ENCODE measurements around the gene SPINT1.

DNA sequence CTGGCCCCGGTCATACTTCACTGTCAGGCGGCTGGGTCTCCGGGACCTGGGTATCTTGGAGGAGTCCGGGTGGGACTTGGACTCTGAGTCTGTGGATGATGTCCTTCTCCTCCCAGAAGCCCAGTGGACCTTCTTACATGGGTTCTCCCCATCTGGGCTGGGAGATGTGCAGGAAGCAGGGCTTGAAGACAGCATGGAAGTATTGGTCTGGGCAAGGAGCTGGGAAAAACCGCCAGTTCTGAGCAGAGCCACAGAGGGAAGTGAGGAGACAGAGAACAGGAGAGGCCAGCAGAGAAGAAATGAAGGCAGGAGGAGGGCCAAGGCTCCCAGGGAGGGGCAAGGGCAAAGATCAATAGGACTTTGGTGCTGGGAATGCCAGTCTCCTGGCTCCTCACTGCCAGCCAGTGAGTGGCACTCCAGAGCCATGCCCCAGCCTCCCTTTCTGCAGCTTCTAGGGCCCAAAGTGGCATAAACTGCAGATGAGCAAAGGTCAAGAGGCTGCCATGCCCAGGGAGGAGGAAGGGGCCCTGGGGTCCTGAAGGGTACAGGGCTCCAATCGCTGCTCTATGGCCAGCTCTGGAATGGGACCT, 15.3 kb upstream of the SPINT1 start, which contains the start of gene PPP1R14D:
- TF ChIP-seq, protein P1, sequence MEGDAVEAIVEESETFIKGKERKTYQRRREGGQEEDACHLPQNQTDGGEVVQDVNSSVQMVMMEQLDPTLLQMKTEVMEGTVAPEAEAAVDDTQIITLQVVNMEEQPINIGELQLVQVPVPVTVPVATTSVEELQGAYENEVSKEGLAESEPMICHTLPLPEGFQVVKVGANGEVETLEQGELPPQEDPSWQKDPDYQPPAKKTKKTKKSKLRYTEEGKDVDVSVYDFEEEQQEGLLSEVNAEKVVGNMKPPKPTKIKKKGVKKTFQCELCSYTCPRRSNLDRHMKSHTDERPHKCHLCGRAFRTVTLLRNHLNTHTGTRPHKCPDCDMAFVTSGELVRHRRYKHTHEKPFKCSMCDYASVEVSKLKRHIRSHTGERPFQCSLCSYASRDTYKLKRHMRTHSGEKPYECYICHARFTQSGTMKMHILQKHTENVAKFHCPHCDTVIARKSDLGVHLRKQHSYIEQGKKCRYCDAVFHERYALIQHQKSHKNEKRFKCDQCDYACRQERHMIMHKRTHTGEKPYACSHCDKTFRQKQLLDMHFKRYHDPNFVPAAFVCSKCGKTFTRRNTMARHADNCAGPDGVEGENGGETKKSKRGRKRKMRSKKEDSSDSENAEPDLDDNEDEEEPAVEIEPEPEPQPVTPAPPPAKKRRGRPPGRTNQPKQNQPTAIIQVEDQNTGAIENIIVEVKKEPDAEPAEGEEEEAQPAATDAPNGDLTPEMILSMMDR (IDR thresholded peaks at IDR 0.05; ENCODE audit: low read depth, low read length): no peak
- TF ChIP-seq POLR2A (IDR thresholded peaks at IDR 0.05; ENCODE audit: extremely low read depth, insufficient read length): no peak
- TF ChIP-seq, protein P2, sequence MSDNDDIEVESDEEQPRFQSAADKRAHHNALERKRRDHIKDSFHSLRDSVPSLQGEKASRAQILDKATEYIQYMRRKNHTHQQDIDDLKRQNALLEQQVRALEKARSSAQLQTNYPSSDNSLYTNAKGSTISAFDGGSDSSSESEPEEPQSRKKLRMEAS (IDR thresholded peaks at IDR 0.05; ENCODE audit: low read depth, low read length): no peak

All from NB4 (cell line).